Bone marrow (tissue), 2 donors: ENCODE results near the gene OR52K2.
"Not testable (repeated sequence)": the region's sequence is repeated elsewhere in the genome, so short reads cannot be mapped to it uniquely, and the experiment has no call there.

Experiments
- DNase-seq, 2 donors: peaks; one replicate each; lab custom pipeline; 2025; lab: John Stamatoyannopoulos, UW

The OR52K2 gene

GRCh38 chr11:4480577-4481239, 31.6 kb downstream of the OR52K2 start:
- DNase-seq: no peak

DNA sequence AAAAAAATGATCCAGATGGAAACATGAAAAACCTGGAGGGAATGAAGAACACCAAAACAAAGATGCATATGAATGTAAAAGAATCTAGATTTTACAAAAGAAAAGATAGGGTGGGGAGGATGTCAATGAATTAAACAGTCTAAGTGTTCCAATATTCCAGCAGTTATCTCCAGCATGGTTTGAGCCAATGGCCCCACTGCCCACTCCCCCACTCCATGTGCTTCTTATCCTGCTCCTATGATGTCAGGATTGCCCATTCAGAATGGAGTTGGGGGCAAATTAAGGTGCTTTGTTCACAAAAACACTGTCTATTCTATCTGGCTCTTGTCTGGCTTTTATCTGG, 32.1 kb downstream of the OR52K2 start:
- DNase-seq: no peak

- DNase-seq: no peak
Observed at GRCh38 chr11:4482445-4482844, 33.4 kb downstream of the OR52K2 start, which contains the start of gene OR52K1. Gene OR52K1 (plus strand): TSS chr11:4482646. CDS start chr11:4488901, 6,255 bp downstream.

- DNase-seq: no peak
Observed at GRCh38 chr11:4484310-4484709, 35.2 kb downstream of the OR52K2 start.

GRCh38 chr11:4491405-4491804, 42.3 kb downstream of the OR52K2 start:
- not testable (repeated sequence) for DNase-seq

DNA sequence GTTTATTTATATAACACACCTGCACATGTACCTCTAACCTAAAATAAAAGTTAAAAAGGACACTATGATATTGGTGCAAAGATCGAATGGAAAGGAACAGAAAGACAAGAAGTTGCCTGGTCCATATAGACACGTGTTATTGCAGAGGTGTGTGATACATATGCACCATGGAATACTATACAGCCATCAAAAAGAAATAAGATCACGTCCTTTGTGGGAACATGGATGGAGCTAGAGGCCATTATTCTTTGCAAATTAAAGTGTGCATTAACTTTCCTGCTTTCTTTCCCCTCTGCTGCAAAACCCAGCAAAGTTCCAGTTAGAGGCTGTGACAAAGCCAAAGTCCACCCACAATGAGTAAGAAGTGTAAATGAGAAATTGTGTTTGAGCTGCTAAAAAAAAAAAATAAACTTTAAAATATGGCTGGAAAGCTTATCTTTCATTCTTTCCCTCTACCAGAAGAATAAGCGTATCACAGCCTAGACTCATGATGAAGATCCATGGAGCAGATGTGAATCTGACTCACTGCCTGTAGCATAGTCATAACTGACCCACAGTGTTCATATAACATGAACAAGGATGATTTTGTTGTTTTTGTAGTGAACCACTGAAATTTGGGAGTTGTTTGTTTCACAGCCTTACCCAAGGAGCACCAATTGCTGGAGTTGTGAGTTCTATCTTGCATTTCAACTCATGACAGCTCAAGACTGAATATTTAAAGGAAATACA, 42.9 kb downstream of the OR52K2 start:
- DNase-seq: no peak

GRCh38 chr11:4493480-4493818, 44.4 kb downstream of the OR52K2 start:
- no peak for DNase-seq

DNA sequence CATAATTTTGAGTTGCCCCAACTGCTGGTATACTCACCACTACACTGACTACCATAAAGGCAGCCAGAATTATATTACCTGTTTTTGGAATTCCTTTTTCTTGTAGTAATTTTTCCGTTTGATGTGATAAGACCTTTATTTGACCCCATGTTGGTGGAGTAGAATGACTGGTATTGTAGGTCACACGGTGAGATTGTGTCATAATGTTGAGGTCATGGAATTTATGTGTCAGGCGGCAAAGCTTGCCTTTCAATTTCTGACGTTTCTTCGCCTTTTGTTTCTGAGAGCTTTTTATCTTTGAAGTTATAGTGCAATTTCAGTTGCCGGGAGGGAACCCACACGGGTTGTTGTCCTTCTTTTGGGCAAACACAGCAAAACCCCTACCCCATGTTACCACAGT, 46.4 kb downstream of the OR52K2 start:
- no peak for DNase-seq

DNA sequence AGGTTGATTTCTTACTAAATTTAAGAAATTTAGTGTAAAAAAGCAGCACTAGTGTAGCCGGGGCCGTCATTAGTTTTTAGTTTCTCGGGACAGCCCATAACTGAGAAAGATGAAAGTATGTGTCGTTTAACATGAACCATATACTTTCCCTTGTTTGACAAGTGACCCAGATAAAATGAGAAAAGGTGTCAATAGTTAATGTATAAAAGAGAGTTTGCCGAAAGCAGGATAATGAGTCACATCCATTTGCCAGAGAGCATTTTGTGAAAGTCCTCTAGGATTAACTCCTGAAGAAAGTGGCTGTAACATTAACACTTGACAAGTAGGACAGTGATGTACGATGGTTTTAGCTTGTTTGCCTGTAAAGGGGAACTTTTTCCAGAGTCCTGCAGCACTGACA, 46.9 kb downstream of the OR52K2 start:
- no peak for DNase-seq

DNA sequence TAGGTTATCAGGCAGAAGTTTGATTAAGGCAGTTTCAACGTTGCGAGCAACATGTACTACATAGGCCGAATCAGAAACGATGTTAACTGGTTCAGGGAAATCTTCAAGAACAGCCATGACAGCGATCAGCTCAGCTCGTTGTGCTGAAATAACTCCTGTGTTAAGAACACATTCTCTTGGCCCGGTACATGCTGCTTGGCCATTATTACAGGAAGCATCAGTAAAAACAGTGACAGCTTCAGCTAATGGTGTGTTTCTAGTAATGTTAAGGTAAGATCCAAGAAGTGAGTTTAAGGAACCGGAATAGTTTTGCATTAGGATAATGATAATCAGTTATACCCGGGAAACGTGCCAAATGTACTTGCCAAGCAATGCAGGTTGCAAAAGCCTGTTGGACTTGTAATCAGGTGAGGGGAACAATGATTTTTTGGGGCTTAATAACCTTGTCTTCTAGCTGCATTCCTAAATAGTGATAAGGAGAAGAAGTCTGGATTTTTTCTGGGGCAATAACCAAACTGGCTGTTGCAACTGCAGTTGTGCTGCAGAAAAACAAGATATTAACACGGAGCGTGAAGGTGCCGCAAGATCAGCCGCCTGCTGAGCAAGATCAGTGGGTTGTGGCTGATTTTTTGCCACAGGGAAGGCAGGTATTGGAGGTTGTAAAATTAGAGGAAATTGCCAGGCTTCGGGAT, 47.6 kb downstream of the OR52K2 start:
- DNase-seq: no peak
